Raji (cell line): ENCODE results near the gene CERS4.

Experiments used
- POLR2A ChIP-seq: IDR thresholded peaks from 2 replicates; pipeline ENCODE4 v1.6.1; 2011; ENCODE audit warnings: low read depth, low read length, control low read depth; ENCODE audit not compliant: insufficient read depth

Gene CERS4, protein sequence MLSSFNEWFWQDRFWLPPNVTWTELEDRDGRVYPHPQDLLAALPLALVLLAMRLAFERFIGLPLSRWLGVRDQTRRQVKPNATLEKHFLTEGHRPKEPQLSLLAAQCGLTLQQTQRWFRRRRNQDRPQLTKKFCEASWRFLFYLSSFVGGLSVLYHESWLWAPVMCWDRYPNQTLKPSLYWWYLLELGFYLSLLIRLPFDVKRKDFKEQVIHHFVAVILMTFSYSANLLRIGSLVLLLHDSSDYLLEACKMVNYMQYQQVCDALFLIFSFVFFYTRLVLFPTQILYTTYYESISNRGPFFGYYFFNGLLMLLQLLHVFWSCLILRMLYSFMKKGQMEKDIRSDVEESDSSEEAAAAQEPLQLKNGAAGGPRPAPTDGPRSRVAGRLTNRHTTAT

DNA sequence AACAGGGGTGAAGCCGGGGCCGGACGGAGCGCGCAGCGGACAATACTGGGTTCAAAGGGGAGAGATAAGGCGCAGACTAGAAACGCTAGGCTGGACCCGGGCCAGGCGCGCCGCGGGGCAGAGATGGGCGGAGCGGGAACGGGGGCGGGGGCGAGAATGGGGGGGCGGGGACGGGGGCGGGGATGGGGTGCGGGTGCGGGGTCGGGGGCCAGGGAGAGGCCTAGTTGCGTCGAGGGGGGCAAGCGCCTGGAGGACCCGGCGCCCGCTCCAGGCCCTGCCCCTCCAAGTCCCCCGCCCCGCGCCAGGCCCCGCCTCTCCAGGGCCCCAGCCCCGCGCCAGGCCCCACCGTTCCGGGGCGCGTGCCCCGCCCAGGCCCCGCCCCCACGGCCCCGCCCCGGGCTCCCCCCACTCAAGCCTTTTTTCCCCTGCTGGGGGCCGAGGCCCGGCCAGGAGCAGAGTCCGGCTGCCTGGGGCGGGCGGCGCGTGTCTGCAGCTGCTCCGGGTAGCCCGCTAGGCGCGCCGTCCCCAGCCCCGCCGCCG lies at the start of gene CERS4:
Gene CERS4 (plus strand): TSS at position 449 of the 540 bp plus-strand sequence. CDS start 41,707 bp downstream, outside the sequence.
- TF ChIP-seq POLR2A = peak; percentile 67

DNA sequence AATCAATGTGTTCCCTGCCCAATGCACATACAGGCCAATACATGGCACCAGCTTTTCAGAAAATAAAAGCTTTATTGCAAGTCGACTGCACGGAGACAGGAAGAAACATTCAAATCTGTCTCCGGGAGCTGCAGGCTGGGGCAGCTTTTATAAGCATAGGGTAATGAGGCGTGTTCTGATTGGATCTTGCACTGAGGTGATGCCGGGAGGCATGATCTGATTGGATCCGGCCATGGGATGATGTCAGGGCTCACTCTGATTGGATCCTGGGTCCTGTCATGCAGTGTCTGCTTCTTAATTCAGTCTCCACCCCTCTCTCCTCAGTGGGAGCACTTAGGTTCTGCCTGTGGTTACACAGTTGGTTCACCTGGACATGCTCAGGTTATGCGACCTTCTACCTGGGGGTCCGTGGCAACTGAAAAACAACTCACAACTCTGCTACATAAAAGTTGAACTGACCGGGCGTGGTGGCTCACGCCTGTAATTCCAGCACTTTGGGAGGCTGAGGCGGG lies 48.0 kb upstream of the CERS4 start:
- peak; percentile 79 for TF ChIP-seq POLR2A

DNA sequence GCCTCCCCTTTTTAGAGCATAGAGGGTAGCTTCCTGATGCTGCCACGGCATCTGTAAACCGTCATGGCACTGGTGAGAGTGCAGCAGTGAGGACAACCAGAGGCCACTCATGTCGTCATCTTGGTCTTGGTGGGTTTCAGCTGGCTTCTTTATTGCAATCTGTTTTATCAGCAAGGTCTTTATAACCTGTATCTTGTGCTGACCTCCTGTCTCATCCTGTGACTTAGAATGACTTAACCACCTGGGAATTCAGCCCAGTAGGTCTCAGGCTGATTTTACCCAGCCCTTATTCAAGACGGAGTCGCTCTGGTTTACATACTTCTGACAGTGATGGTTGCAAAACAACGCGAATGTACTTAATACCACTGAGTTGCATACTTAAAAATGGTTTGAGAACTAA lies 45.4 kb upstream of the CERS4 start:
- TF ChIP-seq POLR2A = no peak

DNA sequence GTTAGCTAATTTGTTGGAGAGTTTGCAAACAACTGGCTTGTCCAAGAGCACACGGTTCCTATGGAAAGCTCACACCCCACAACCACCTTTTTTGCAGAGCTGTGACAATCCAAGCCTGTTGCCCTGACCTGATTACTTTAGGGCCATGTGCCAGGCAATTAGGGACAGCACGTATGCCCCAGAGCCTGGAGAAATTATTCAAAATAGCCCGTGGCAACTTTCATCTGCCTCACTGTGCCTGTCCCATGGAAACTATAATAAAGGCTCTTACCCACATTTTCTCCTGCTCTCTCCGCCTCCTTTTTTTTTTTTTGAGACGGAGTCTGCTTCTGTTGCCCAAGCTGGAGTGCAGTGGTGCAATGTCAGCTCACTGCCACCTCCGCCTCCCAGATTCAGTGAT lies 41.2 kb upstream of the CERS4 start:
- no peak for TF ChIP-seq POLR2A

DNA sequence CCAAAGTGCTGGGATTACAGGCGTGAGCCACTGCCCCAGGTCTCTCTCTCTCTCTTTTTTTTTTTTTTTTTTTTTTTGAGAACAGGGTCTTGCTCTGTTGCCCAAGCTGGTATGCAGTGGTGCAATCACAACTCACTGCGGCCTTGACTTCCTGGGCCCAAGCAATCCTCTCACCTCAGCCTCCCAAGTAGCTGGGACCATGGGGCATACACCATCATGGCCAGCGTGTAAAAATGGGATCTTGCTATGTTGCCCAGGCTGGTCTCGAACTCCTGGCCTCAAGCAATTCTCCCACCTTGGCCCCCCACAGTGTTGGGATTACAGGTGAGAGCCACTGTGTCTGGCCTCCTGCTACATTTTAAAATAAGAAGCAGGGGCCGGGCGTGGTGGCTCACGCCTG lies 40.6 kb upstream of the CERS4 start:
- no peak for TF ChIP-seq POLR2A

DNA sequence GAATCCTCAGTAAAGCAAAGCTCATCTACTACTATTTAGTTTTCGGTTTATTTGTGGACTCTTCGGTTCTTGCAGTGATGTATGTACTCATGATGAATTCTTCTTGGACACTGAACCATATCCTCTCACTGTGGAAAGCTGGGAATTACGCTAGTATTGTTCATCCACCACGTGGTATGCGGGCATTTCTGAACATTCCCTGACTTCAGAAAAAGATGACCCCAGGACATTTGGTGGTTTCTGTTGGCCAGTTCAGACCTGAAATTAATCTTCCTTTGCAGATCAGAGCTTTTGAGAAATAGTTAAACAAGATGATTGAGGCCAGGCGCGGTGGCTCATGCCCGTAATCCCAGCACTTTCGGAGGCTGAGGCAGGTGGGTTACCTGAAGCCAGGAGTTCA lies 34.5 kb upstream of the CERS4 start:
- TF ChIP-seq POLR2A = no peak

DNA sequence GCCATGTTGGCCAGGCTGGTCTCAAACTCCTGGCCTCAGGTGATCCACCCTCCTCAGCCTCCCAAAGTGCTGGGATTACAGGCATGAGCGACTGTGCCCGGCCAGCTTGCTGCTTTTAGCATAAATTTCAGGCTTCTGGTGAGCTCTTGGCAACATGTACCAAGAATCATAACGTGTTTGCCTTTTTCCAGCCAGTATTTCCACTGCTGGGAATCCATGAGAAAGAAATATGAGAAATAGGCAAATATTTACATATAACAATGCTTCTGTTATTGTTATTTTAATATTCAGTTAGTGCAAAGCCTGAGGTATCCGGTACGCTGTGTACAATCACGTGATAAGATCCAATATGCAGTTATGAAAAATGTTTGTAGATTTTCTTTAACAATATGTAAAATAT lies 29.2 kb upstream of the CERS4 start:
- TF ChIP-seq POLR2A = no peak

DNA sequence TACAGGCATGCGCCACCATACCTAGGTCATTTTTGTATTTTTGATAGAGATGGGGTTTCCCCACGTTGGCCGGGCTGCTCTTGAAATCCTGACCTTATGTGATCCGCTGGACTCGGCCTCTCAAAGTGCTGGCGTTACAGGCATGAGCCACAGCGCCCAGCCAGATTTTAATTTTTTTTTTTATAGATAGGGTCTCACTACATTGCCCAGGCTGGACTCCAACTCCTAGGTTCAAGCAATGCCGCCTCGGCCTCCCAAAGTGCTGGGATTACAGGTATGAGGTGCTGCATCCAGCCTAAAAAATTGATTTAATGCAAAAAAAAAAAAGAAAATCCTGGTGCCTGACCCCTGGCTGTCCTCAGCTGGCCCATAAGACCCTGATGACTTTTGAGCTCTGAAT lies 24.9 kb upstream of the CERS4 start:
- no peak for TF ChIP-seq POLR2A

DNA sequence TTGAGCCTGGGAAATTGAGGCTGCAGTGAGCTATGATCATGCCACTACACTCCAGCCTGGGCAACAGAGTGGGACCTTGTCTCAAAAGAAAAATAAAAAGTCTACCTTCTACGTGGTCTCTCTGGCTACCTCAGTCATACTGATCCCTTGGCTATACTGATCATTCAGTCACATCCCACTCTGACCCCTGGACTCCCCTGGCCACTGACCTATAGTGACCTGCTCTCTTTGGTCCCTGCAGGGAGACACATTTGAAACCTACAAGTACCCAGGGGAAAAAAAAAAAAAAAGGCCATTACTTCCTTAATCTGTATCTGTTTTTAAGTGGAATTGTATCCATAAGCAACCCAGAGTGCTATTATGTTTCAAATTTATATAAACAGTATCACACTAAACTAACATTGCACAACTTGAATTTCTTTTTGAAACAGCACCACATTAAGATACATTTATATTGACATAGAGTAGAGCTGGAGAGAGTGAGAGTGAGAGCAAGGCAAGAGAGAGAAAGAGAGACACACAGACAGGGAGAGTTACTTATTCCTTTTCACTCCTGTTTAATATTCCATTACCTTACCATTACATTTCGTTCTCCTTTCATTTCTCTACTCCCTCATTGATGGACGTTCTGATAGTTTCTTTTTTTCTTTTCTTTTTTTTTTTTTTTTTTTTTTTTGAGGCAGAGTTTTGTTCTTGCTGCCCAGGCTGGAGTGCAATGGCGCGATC lies 23.7 kb upstream of the CERS4 start:
- TF ChIP-seq POLR2A = no peak

DNA sequence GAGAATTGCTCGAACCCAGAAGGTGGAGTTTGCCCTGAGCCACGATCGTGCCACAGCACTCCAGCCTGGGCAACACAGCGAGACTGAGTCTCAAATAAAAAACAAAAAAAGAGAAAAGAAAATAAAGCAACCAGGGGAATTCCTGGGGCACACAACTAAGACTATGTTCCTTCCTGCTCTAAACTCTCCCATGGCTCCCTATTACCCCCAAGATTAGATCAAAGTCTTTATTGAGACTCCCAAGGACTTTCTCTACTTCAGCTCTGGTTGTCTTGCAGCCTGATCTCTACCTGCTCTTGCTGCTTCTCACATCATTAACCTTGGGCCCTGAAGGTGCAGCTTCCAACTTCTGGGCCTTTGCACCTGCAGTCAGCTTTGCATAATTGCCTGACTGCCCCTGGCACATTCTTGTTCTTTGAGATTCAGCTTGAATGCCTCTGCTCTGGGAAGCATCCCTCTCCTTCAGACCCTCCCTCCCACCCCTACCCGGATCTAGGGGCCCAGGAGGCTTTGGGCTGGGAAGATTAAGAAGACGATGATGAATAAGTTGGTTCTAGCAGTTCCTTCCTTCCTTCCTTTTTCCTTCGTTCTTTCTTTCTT lies 16.8 kb upstream of the CERS4 start:
- TF ChIP-seq POLR2A = peak; percentile 28; the same call in 1 of the 2 replicates

DNA sequence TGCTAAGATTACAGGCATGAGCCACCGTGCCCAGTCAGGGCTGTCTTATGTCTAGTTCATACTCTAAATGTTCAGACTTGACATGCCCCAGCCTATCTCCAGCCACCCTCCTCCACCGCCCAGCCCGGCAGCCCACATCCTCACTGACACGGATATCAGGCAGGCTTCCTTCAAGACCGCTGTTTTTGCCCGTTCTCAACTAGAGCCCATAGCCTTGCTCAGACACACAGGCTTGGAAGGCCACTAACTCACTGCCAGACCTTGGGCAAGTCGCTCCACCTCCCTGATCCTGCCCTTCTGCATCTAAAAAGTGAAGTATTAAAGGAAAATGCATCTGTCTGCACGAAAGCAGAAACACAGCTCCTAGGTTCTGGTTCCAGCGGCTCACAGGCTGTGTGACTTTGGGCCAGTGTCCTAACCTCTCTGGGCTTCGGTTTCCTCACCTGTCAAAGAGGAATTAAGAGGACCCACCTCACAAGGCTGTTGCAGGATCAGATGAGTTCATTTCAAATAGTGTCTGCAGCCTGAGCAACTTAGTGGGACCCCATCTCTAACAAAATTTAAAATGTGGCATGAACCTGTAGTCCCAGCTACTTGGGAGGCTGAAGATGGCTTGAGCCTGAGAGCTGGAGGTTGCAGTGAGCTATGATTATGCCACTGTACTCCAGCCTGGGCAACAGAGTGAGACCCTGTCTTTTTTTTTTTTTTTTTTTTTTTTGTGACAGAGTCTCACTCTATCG lies 14.5 kb upstream of the CERS4 start:
- TF ChIP-seq POLR2A = no peak

DNA sequence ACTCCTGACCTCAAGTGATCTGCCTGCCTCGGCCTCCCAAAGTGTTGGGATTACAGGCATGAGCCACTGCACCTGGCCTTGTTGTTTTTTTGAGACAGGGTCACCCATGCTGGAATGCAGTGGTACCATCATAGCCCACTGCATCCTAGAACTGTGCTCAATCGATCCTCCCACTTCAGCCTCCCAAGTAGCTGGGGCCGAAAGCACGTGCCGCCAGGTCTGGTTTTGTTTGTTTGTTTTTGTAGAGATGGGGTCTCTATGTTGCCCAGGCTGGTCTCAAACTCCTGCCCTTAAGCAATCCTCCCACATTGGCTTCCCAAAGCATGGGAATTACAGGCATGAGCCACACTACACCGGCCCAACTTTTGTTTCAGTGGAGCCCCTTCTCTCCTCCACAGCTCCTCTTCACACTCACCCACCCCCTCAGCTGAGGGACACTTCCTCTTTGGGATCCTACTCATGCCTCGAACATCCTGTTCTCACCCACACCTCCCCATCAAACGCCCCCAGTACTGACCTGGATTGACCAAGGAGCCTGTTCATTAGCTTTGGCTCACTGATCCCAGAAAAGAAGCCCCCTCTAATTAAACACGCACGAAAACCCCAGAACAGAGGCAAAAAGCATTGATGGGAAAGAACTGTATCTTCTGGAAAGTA lies 12.8 kb upstream of the CERS4 start:
- no peak for TF ChIP-seq POLR2A

DNA sequence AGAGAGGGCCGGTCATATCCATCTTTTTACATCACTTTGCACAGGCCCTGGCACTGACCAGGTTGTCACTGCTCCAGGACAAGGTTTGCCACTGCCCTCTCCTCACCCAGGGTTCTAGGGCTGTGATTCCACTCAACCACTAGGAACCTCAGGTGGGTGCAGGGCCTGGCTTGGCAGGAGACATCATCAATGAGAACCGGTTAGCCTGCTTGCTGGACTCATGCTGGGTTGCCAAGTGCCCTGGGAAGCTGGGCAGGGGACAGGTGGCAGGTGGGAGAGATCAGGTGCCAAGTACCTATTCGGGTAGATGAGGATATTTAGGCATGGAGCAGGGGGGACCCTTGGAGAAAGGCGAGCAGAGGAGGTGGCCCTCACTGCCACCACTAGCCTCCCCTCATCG lies 4.2 kb upstream of the CERS4 start:
- no peak for TF ChIP-seq POLR2A
